ENCODE results near the gene RSU1. TPM values are rescaled to one million over a fixed set of nuclear protein-coding genes. Genes with fewer than 3 reads are reported as not detected.

RSU1 gene
- total and polyA plus RNA-seq, 2 donors (not counting 3 experiments of a cell fraction or from before 2014, with no cell fraction given) = 80.2 to 104 TPM

GRCh38 chr10:16700331-16700730 is 116.9 kb downstream of the RSU1 start:
- Histone ChIP-seq H3K27ac (ENCODE audit: insufficient read depth, low read depth, low read length) (no peak overlapping the region), H3K27me3 (ENCODE audit: control insufficient read depth in 2 of 2, insufficient read depth in 2 of 2, low read length in 2 of 2) (no peaks in the 10 kb centered on the region), H3K79me2 (ENCODE audit: control insufficient read depth, insufficient read depth, low read length) (no peaks in the 10 kb centered on the region), H3K4me1 (ENCODE audit: control insufficient read depth, extremely low read depth, insufficient read depth, low read length) (no peaks in the 10 kb centered on the region), H3K4me3 (replicated peaks in 1 of 3; ENCODE audit: insufficient read depth in 1 of 3, low read depth in 1 of 3, low read length in 3 of 3) (no peak overlapping the region), H3K9me1 (replicated peaks; ENCODE audit: control insufficient read depth, extremely low read depth, insufficient read depth, low read length) (no peaks in the 10 kb centered on the region), H3K4me2 (ENCODE audit: insufficient read depth, low read length) (no peak overlapping the region), H2AFZ (ENCODE audit: low read depth, low read length) (no peak overlapping the region), H3K9ac (replicated peaks; ENCODE audit: extremely low read depth, insufficient read depth, low read length) (no peak overlapping the region), H3K36me3 (ENCODE audit: control insufficient read depth in 2 of 2, extremely low read depth in 1 of 2, insufficient read depth in 2 of 2, low read length in 2 of 2) (no peaks in the 10 kb centered on the region), H3K9me3 (replicated peaks; ENCODE audit: control insufficient read depth, insufficient read depth, low read length) (no peaks in the 10 kb centered on the region), H4K20me1 (replicated peaks; ENCODE audit: control insufficient read depth, extremely low read depth, insufficient read depth, low read length) (no peaks in the 10 kb centered on the region)
- BruUV-seq (replicated peaks) = no TSS peak
- TF ChIP-seq GATA2 (IDR thresholded peaks at IDR 0.05; ENCODE audit: insufficient read depth, insufficient read length, low read depth, low read length) = no peak
- no peak for TF ChIP-seq EZH2 (IDR thresholded peaks at IDR 0.05; ENCODE audit: borderline replicate concordance, low read depth, low read length, severe bottlenecking)
- TF ChIP-seq MYC (IDR thresholded peaks at IDR 0.05; ENCODE audit: low read depth, low read length) = no peak
- TF ChIP-seq POLR2A (IDR thresholded peaks at IDR 0.05; ENCODE audit: low read depth, low read length) = no peak
- no peak for TF ChIP-seq JUN (IDR thresholded peaks at IDR 0.05; ENCODE audit: borderline replicate concordance, insufficient read depth, insufficient read length, low read depth)
- TF ChIP-seq MAX (IDR thresholded peaks at IDR 0.05; ENCODE audit: insufficient read depth, insufficient read length) = no peak
- TF ChIP-seq CTCF (IDR thresholded peaks at IDR 0.05; ENCODE audit: extremely low read depth in 1 of 2, insufficient read depth in 1 of 2, low read depth in 1 of 2, low read length in 2 of 2) = no peak
- TF ChIP-seq FOS (IDR thresholded peaks at IDR 0.05; ENCODE audit: borderline replicate concordance, insufficient read depth, low read length) = no peak
- no peak for TF ChIP-seq POLR2AphosphoS5 (IDR thresholded peaks at IDR 0.05; ENCODE audit: insufficient read depth, low read depth, low read length)
- CTCF ChIA-PET = no interaction called here
- no peak for DNase-seq (ENCODE audit: low read depth, low spot score)
- FAIRE-seq = no peak
- POLR2A ChIA-PET = no interaction called here
- dilution Hi-C loops (cut with MboI; ENCODE audit: extremely low pct_ligation_motif_present, low sequenced_read_pairs) (no loop called here), intact Hi-C loops (cut with micrococcal nuclease) (no loop called here)
